ENCODE results near the gene MCAM. TPM values are rescaled to one million over a fixed set of nuclear protein-coding genes. Genes with fewer than 3 reads are reported as not detected.

Gene MCAM
- total and polyA plus RNA-seq, 10 of the 15 experiments (the other 5 are each of a cell fraction or from before 2014, with no cell fraction given), result 3.1 to 19.7 (median 9.3) TPM

DNA sequence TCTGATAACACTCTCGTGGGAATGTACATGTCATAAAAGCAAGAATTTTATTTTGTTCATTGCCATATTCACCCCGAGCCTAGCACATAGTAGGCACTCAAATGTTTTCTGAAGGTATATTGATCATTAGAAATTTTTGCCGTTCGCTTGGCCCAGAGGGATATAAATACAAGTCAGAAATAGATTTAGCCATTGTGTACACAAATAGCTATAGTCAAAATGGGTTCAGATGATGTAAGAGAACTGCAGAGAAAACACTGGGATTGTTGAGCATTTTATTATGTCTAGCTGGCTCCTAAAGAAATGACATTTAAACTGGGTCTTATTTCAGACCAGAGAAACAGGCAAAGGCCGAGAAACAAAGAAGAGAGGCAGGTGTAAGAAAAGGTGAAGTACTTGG, 49.3 kb downstream of the MCAM start:
- H3K36me3 ChIP-seq (ENCODE audit: control insufficient read depth in 2 of 2, insufficient read depth in 2 of 2, low read length in 1 of 2), result no peaks in the 10 kb centered on the region; a peak in 2 of 4 replicates
- WGBS (ENCODE audit: insufficient coverage, insufficient replicate concordance, low lambda C conversion rate, missing lambda C conversion rate), result 91% methylated on average over 5 of the region's 5 CpGs
- no peak for ATAC-seq
- SMC1A ChIA-PET (ENCODE audit: uncharacterized antibody, unreplicated experiment), result interaction anchor here (0.7 to 1.9 kb wide), 3 partner anchors 9 to 30 kb away, joined by 3 to 6 read pairs (median 5); no protein-coding TSS in a partner anchor
- no peak for FAIRE-seq
- no peak overlapping the region for H3K4me2 ChIP-seq (ENCODE audit: control insufficient read depth, insufficient read depth)
- H3K27me3 ChIP-seq (replicated peaks in 1 of 2; ENCODE audit: control insufficient read depth in 2 of 2, insufficient read depth in 2 of 2, low read length in 1 of 2), result no peaks in the 10 kb centered on the region
- H3K9ac ChIP-seq (ENCODE audit: control insufficient read depth, insufficient read depth, low read length), result no peak overlapping the region
- POLR2A ChIA-PET, result interaction anchor here (0.6 to 1.4 kb wide), 2 partner anchors 62 to 1061 kb away, joined by 3 to 4 read pairs; no protein-coding TSS in a partner anchor
- H3K27ac ChIP-seq (ENCODE audit: control insufficient read depth, insufficient read depth), result no peak overlapping the region
- intact Hi-C loops (cut with micrococcal nuclease; ENCODE audit: unreplicated experiment) (no loop called here), in situ Hi-C loops (cut with MboI) (no loop called here)
- BruUV-seq (replicated peaks), result no TSS peak
- H3K4me3 ChIP-seq, result no peak overlapping the region
- no peak overlapping the region for H2AFZ ChIP-seq (ENCODE audit: control insufficient read depth, low read depth, low read length)
- CTCF ChIA-PET, result interaction anchor here (2.0 kb wide), 1 partner anchor 71 kb away, joined by 5 read pairs; no protein-coding TSS in a partner anchor
- H4K20me1 ChIP-seq (ENCODE audit: control insufficient read depth, insufficient read depth), result no peaks in the 10 kb centered on the region
- no peak for DNase-seq (ENCODE audit: low read depth, low spot score)
- peaks cover 53% of the 10 kb centered on the region for H3K79me2 ChIP-seq (ENCODE audit: control insufficient read depth, insufficient read depth, low read length)
- no peak for TF ChIP-seq RFX5 (IDR thresholded peaks at IDR 0.05; ENCODE audit: low read depth, low read length)
- no peak for TF ChIP-seq FOXK2 (IDR thresholded peaks at IDR 0.05)
- TF ChIP-seq PAX5 (IDR thresholded peaks at IDR 0.05; ENCODE audit: borderline replicate concordance, low read depth, low read length), result no peak
- no peak for TF ChIP-seq RCOR1 (conservative IDR thresholded peaks at IDR 0.05; ENCODE audit: low read depth, low read length)
- no peaks in the 10 kb centered on the region for H3K9me3 ChIP-seq (replicated peaks; ENCODE audit: control insufficient read depth, insufficient read depth, low read length)
- peaks cover 9% of the 10 kb centered on the region for H3K4me1 ChIP-seq (ENCODE audit: control insufficient read depth, insufficient read depth, low read length)
- RAD21 ChIA-PET (ENCODE audit: unreplicated experiment), result no interaction called here

DNA sequence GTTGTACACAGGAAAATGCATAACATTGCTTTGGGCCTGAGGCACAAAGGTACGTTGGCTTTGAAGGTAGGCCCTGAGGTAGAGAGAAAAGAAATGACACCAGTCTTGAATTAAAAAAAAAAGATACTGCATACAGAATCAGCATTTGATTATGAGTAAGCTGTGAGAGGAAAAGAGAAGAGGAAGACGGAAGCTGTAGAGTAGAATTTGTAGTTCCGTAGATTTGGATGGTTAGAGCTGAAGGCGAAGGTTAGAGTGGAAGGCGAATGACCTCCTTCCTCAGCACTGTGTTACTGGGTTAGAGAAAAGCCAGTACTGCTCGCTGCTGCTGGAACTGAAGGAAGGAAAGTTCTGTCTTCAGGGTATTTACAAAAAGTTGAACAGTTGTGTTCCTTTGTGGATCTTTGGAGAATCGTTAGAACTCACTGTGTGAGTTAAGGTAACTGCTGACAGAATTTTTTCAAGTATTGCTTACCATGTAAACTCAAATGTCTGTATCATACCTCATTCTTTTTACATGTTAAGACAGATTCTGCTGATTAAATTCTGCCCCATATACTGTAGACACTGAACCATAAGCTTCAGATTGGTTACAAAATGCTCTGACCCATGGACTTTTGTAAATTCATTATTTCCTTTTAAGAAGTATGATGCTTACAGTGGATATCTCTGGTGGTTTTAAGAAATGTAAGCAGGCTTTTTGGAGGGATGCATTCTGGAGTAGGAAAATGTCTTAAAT, 50.2 kb downstream of the MCAM start:
- H3K4me3 ChIP-seq, result no peak overlapping the region
- ChIA-PET CTCF (interaction anchor here (0.6 to 2.0 kb wide), 10 partner anchors 8 to 139 kb away, joined by 3 to 7 read pairs (median 4); no protein-coding TSS in a partner anchor), SMC1A (ENCODE audit: uncharacterized antibody, unreplicated experiment) (interaction anchor here (1.2 to 1.9 kb wide), 6 partner anchors 10 to 29 kb away, joined by 3 to 6 read pairs (median 4); no protein-coding TSS in a partner anchor), POLR2A (interaction anchor here (0.6 to 1.1 kb wide), 2 partner anchors 53 to 254 kb away, joined by 3 read pairs; no protein-coding TSS in a partner anchor), RAD21 (ENCODE audit: unreplicated experiment) (interaction anchor here (0.9 to 1.3 kb wide), 2 partner anchors 16 to 61 kb away, joined by 3 read pairs; partner anchors contain the start of gene CBL)
- peaks cover 62% of the 10 kb centered on the region for H3K79me2 ChIP-seq (ENCODE audit: control insufficient read depth, insufficient read depth, low read length)
- DNase-seq (ENCODE audit: low read depth, low spot score), result no peak
- in situ Hi-C loops (cut with MboI) (no loop called here), intact Hi-C loops (cut with micrococcal nuclease; ENCODE audit: unreplicated experiment) (no loop called here)
- H3K27me3 ChIP-seq (replicated peaks in 1 of 2; ENCODE audit: control insufficient read depth in 2 of 2, insufficient read depth in 2 of 2, low read length in 1 of 2), result no peaks in the 10 kb centered on the region
- H3K4me1 ChIP-seq (ENCODE audit: control insufficient read depth, insufficient read depth, low read length), result peaks cover 18% of the 10 kb centered on the region
- H4K20me1 ChIP-seq (ENCODE audit: control insufficient read depth, insufficient read depth), result no peaks in the 10 kb centered on the region
- no peak overlapping the region; the same call in 1 of the 2 replicates for H3K27ac ChIP-seq (ENCODE audit: control insufficient read depth, insufficient read depth)
- WGBS (ENCODE audit: insufficient coverage, insufficient replicate concordance, low lambda C conversion rate, missing lambda C conversion rate), result 96% methylated on average over 7 of the region's 7 CpGs
- H2AFZ ChIP-seq (ENCODE audit: control insufficient read depth, low read depth, low read length), result no peak overlapping the region
- no peak for FAIRE-seq
- no peak overlapping the region for H3K9ac ChIP-seq (ENCODE audit: control insufficient read depth, insufficient read depth, low read length)
- no TSS peak for BruUV-seq (replicated peaks)
- no peaks in the 10 kb centered on the region for H3K9me3 ChIP-seq (replicated peaks; ENCODE audit: control insufficient read depth, insufficient read depth, low read length)
- H3K4me2 ChIP-seq (ENCODE audit: control insufficient read depth, insufficient read depth), result no peak overlapping the region
- no peaks in the 10 kb centered on the region; a peak in 1 of 4 replicates for H3K36me3 ChIP-seq (ENCODE audit: control insufficient read depth in 2 of 2, insufficient read depth in 2 of 2, low read length in 1 of 2)
- ATAC-seq, result no peak
- no peak for TF ChIP-seq WRNIP1 (IDR thresholded peaks at IDR 0.05; ENCODE audit: borderline replicate concordance, low read depth, low read length)
- no peak for TF ChIP-seq RCOR1 (conservative IDR thresholded peaks at IDR 0.05; ENCODE audit: low read depth, low read length)
- TF ChIP-seq CREM (IDR thresholded peaks at IDR 0.05; ENCODE audit: low read depth), result no peak
- TF ChIP-seq, protein P1, sequence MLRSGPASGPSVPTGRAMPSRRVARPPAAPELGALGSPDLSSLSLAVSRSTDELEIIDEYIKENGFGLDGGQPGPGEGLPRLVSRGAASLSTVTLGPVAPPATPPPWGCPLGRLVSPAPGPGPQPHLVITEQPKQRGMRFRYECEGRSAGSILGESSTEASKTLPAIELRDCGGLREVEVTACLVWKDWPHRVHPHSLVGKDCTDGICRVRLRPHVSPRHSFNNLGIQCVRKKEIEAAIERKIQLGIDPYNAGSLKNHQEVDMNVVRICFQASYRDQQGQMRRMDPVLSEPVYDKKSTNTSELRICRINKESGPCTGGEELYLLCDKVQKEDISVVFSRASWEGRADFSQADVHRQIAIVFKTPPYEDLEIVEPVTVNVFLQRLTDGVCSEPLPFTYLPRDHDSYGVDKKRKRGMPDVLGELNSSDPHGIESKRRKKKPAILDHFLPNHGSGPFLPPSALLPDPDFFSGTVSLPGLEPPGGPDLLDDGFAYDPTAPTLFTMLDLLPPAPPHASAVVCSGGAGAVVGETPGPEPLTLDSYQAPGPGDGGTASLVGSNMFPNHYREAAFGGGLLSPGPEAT (IDR thresholded peaks at IDR 0.05; ENCODE audit: low read depth), result no peak
- TF ChIP-seq STAT3 (IDR thresholded peaks at IDR 0.05; ENCODE audit: low read depth, low read length), result no peak
- no peak for TF ChIP-seq TBL1XR1 (IDR thresholded peaks at IDR 0.05; ENCODE audit: low read depth, low read length)
- no peak for TF ChIP-seq GABPA (IDR thresholded peaks at IDR 0.05; ENCODE audit: low read depth)
- TF ChIP-seq, protein P2, sequence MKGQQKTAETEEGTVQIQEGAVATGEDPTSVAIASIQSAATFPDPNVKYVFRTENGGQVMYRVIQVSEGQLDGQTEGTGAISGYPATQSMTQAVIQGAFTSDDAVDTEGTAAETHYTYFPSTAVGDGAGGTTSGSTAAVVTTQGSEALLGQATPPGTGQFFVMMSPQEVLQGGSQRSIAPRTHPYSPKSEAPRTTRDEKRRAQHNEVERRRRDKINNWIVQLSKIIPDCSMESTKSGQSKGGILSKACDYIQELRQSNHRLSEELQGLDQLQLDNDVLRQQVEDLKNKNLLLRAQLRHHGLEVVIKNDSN (IDR thresholded peaks at IDR 0.05; ENCODE audit: borderline replicate concordance, extremely low read length, insufficient read depth, low read depth, low read length), result no peak
- TF ChIP-seq POLR2AphosphoS5 (IDR thresholded peaks at IDR 0.05; ENCODE audit: low read length), result no peak
- TF ChIP-seq BMI1 (IDR thresholded peaks at IDR 0.05; ENCODE audit: borderline replicate concordance), result no peak
- TF ChIP-seq SPI1 (IDR thresholded peaks at IDR 0.05; ENCODE audit: borderline replicate concordance, insufficient read depth, low read depth, low read length), result no peak

Data from GM12878 (cell line).